ENCODE measurements around the gene GGT5. TPM values are rescaled to one million over a fixed set of nuclear protein-coding genes. Genes with fewer than 3 reads are reported as not detected.

GGT5 gene
- total and polyA plus RNA-seq, 4 donors = 6.3 to 35.0 (median 20.2) TPM

- no peak for DNase-seq (ENCODE audit: low spot score)
- no peaks in the 10 kb centered on the region for H3K9me3 ChIP-seq (ENCODE audit: control insufficient read depth in 4 of 4, low read length in 3 of 4)
- no peak overlapping the region for H3K9ac ChIP-seq (ENCODE audit: low read depth in 1 of 2, low read length in 2 of 2)
- peaks cover 0 to 10% (median 3%) of the 10 kb centered on the region in 4 donors for H3K36me3 ChIP-seq (ENCODE audit: control insufficient read depth in 4 of 4, insufficient read depth in 3 of 4, low read depth in 1 of 4, low read length in 3 of 4)
- no peak overlapping the region for H3K27ac ChIP-seq (ENCODE audit: low read depth in 1 of 2, low read length in 2 of 2)
- H3K4me3 ChIP-seq (ENCODE audit: low read depth in 1 of 3, low read length in 3 of 3) = no peak overlapping the region
- H3K4me1 ChIP-seq (ENCODE audit: control insufficient read depth in 4 of 4, insufficient read depth in 4 of 4, low read length in 3 of 4) = peaks cover 0 to 12% (median 6%) of the 10 kb centered on the region in 4 donors
- TF ChIP-seq FOXA2 (IDR thresholded peaks at IDR 0.05) (no peak), RAD21 (IDR thresholded peaks at IDR 0.05) (no peak), JUND (IDR thresholded peaks at IDR 0.05) (no peak), NR2F2 (IDR thresholded peaks at IDR 0.05) (no peak), CTCF (IDR thresholded peaks at IDR 0.05; ENCODE audit: low read depth, low read length, missing input control) (no peak), HNF4A (conservative IDR thresholded peaks at IDR 0.05) (no peak), TAF1 (conservative IDR thresholded peaks at IDR 0.05) (no peak), ZBTB33 (IDR thresholded peaks at IDR 0.05) (no peak), SP1 (IDR thresholded peaks at IDR 0.05) (no peak), YY1 (IDR thresholded peaks at IDR 0.05) (no peak), ATF3 (IDR thresholded peaks at IDR 0.05) (no peak), MAX (IDR thresholded peaks at IDR 0.05) (no peak), RXRA (IDR thresholded peaks at IDR 0.05) (no peak), REST (IDR thresholded peaks at IDR 0.05) (no peak), GABPA (IDR thresholded peaks at IDR 0.05 in 1 of 2, conservative IDR thresholded peaks at IDR 0.05 in 1 of 2) (no peak), HNF4G (IDR thresholded peaks at IDR 0.05) (no peak), EGR1 (IDR thresholded peaks at IDR 0.05; ENCODE audit: low read depth in 2 of 2) (no peak)
- H3K27me3 ChIP-seq (ENCODE audit: control insufficient read depth in 4 of 4, insufficient read depth in 4 of 4, low read length in 3 of 4) = no peaks in the 10 kb centered on the region
- 88% methylated on average over 17 of the region's 17 CpGs for WGBS
These were observed 65.2 kb downstream of the GGT5 start for GRCh38 chr22:24179478-24180210.

Data from liver (tissue), 9 donors.